ENCODE measurements around the gene HCAR3. TPM values are rescaled to one million over a fixed set of nuclear protein-coding genes. Genes with fewer than 3 reads are reported as not detected.

HCAR3 gene
- total RNA-seq, 4 donors from 2014 or later: 5.3 to 19.1 (median 14.3) TPM

GRCh38 chr12:122749569-122750332, 33.1 kb upstream of the HCAR3 start:
- Histone ChIP-seq H3K36me3 (peaks cover 3% of the 10 kb centered on the region), H3K27me3 (no peaks in the 10 kb centered on the region), H3K27ac (no peak overlapping the region), H3K9me3 (no peaks in the 10 kb centered on the region), H3K4me1 (peaks cover 22% of the 10 kb centered on the region), H3K4me3 (no peak overlapping the region)
- 62% methylated on average over 6 of the region's 6 CpGs for WGBS
- TF ChIP-seq EP300 (IDR thresholded peaks at IDR 0.05) (no peak), POLR2AphosphoS5 (IDR thresholded peaks at IDR 0.05) (no peak), POLR2A (IDR thresholded peaks at IDR 0.05) (no peak), CTCF (IDR thresholded peaks at IDR 0.05) (no peak)
- no peak for DNase-seq (ENCODE audit: low spot score in 2 of 2)

- no peak overlapping the region for H3K4me3 ChIP-seq
- H3K27ac ChIP-seq: no peak overlapping the region
- H3K36me3 ChIP-seq: no peaks in the 10 kb centered on the region
- H3K27me3 ChIP-seq: no peaks in the 10 kb centered on the region
- 70% methylated on average over 9 of the region's 9 CpGs for WGBS
- TF ChIP-seq EP300 (IDR thresholded peaks at IDR 0.05) (no peak), POLR2A (IDR thresholded peaks at IDR 0.05) (no peak), POLR2AphosphoS5 (IDR thresholded peaks at IDR 0.05) (no peak), CTCF (IDR thresholded peaks at IDR 0.05) (no peak)
- peaks cover 7% of the 10 kb centered on the region for H3K4me1 ChIP-seq
- DNase-seq (ENCODE audit: low spot score in 2 of 2): no peak
- H3K9me3 ChIP-seq: no peaks in the 10 kb centered on the region
Measured at GRCh38 chr12:122747224-122748135, 30.9 kb upstream of the HCAR3 start.

- no peak overlapping the region for H3K4me3 ChIP-seq
- H3K36me3 ChIP-seq: no peaks in the 10 kb centered on the region
- no peak for TF ChIP-seq POLR2A (IDR thresholded peaks at IDR 0.05)
- TF ChIP-seq EP300 (IDR thresholded peaks at IDR 0.05): no peak
- no peak for TF ChIP-seq CTCF (IDR thresholded peaks at IDR 0.05)
- no peak for TF ChIP-seq POLR2AphosphoS5 (IDR thresholded peaks at IDR 0.05)
- no peaks in the 10 kb centered on the region for H3K4me1 ChIP-seq
- peak in 1 of 2 donors; percentile 36 for DNase-seq (ENCODE audit: low spot score in 2 of 2)
- H3K9me3 ChIP-seq: no peaks in the 10 kb centered on the region
- 90% methylated on average over 7 of the region's 7 CpGs for WGBS
- no peaks in the 10 kb centered on the region for H3K27me3 ChIP-seq
- no peak overlapping the region for H3K27ac ChIP-seq
Measured at GRCh38 chr12:122743895-122744525, 27.4 kb upstream of the HCAR3 start.

- no peaks in the 10 kb centered on the region for H3K4me1 ChIP-seq
- no peaks in the 10 kb centered on the region for H3K36me3 ChIP-seq
- no peak overlapping the region for H3K4me3 ChIP-seq
- H3K27ac ChIP-seq: no peak overlapping the region
- no peaks in the 10 kb centered on the region for H3K27me3 ChIP-seq
- WGBS: 91% methylated on average over 7 of the region's 7 CpGs
- no peaks in the 10 kb centered on the region for H3K9me3 ChIP-seq
- no peak for TF ChIP-seq EP300 (IDR thresholded peaks at IDR 0.05)
- TF ChIP-seq CTCF (IDR thresholded peaks at IDR 0.05): no peak
- DNase-seq (ENCODE audit: low spot score in 2 of 2): peak in 1 of 2 donors; percentile 1
Measured at GRCh38 chr12:122740351-122740750, 23.7 kb upstream of the HCAR3 start.
